Upper lobe of right lung (tissue), 1 donor: ENCODE measurements around the gene DNAJC6. TPM values are rescaled to one million over a fixed set of nuclear protein-coding genes. Genes with fewer than 3 reads are reported as not detected.

Source experiments
- ATAC-seq: fragments of 200-7000 bp; cut with Tn5 transposase; one replicate; pipeline ENCODE4 v1.9.1; 2020; ENCODE audit warnings: mild to moderate bottlenecking, moderate library complexity
- DNase-seq: peaks from one replicate; pipeline ENCODE4 v3.0.0-alpha.2; 2020
- H3K27ac ChIP-seq: fragments of 200-600 bp; one replicate; pipeline ENCODE4 v1.8.0; 2022
- H3K27me3 ChIP-seq: fragments of 200-600 bp; one replicate; pipeline ENCODE4 v1.8.0; 2022; ENCODE audit warnings: mild to moderate bottlenecking
- H3K36me3 ChIP-seq: fragments of 200-600 bp; one replicate; pipeline ENCODE4 v1.8.0; 2022
- H3K4me1 ChIP-seq: fragments of 200-600 bp; one replicate; pipeline ENCODE4 v1.8.0; 2022
- H3K4me3 ChIP-seq: fragments of 200-600 bp; one replicate; pipeline ENCODE4 v1.8.0; 2022; ENCODE audit warnings: mild to moderate bottlenecking
- H3K9me3 ChIP-seq: fragments of 200-600 bp; one replicate; pipeline ENCODE4 v1.8.0; 2022
- intact Hi-C: fragments of 100-400 bp; cut with DNase I; formaldehyde crosslinking; loops from one replicate; pipeline ENCODE4 v1.11.0; 2022
- total RNA-seq: library from RNA; stranded (reverse); fragmentation: NEBNext Ultra II Directional; extraction: Animal tissue kit (Norgen Biotek cat#: 25700); gene quantifications from one replicate; pipeline ENCODE4 v1.2.1, GENCODE V29; 2021
- TF ChIP-seq, protein P1 (sequence below): fragments of 200-600 bp; IDR thresholded peaks from one replicate; pipeline ENCODE4 v1.8.0; 2022; ENCODE audit warnings: antibody characterized with exemption
- donor health status: DM: no; HTN: yes; CAD: no; lungs with severe emphysema.

The DNAJC6 gene
- total RNA-seq, 1 donor from 2014 or later = 6.6 TPM

DNA sequence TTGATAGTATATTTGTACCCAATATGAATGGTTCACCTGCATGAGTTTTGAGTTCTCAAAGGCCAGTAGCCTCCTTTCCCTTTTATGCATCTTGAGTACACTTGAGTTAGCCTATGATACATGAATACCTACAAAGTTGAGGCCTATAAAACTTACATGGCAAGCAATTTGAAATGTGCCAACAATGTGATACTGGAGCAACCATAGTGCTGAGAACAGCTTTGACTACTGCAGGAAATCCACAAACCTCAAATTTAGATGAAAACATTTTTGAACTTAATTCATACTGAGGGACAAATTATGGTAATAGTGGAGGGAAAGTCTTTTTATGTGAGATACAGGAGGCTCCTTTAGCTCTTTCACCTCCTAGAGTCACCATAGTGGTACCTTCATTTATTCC lies 148.5 kb downstream of the DNAJC6 start:
- ATAC-seq (no peak), DNase-seq (no peak)
- no peak overlapping the region for H3K4me3 ChIP-seq
- H3K4me1 ChIP-seq = no peaks in the 10 kb centered on the region
- no peaks in the 10 kb centered on the region for H3K36me3 ChIP-seq
- H3K27me3 ChIP-seq = no peaks in the 10 kb centered on the region
- intact Hi-C loops = no loop called here
- H3K27ac ChIP-seq = no peak overlapping the region
- TF ChIP-seq, protein P1, sequence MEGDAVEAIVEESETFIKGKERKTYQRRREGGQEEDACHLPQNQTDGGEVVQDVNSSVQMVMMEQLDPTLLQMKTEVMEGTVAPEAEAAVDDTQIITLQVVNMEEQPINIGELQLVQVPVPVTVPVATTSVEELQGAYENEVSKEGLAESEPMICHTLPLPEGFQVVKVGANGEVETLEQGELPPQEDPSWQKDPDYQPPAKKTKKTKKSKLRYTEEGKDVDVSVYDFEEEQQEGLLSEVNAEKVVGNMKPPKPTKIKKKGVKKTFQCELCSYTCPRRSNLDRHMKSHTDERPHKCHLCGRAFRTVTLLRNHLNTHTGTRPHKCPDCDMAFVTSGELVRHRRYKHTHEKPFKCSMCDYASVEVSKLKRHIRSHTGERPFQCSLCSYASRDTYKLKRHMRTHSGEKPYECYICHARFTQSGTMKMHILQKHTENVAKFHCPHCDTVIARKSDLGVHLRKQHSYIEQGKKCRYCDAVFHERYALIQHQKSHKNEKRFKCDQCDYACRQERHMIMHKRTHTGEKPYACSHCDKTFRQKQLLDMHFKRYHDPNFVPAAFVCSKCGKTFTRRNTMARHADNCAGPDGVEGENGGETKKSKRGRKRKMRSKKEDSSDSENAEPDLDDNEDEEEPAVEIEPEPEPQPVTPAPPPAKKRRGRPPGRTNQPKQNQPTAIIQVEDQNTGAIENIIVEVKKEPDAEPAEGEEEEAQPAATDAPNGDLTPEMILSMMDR = no peak
- H3K9me3 ChIP-seq = no peaks in the 10 kb centered on the region

DNA sequence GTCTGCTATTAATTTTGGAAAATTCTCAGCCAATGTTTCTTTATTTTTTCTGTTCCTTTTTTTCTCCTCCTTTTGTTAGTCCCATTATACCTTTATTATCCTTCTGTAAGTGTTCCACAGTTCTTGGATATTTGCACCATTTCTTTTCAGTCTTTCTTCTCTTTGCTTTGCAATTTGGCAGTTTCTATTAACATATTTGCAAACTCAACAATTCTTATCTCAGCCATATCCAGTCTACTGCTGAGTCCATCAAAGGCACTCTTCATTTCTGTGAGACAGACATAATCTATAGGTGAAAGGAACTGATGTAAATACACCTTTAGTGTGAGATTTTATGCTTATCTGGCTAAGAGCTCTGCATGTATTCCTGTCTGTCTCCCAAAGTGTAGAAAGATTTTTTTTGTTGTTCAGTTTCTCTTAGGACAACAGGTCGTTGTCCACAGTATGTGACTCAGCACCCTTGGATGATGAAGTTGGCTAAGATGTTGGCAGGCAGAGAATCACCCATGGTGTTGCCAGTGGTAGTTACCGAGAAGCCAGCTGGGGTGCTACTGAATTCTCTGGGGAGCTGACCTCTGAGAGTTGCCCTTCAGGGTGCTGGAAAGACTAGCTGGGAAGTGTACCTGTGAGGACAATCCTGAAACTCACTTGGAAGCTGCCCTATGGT lies 149.5 kb downstream of the DNAJC6 start:
- H3K27me3 ChIP-seq = no peaks in the 10 kb centered on the region
- intact Hi-C loops = no loop called here
- no peaks in the 10 kb centered on the region for H3K36me3 ChIP-seq
- no peak overlapping the region for H3K4me3 ChIP-seq
- TF ChIP-seq, protein P1 = no peak
- DNase-seq (no peak), ATAC-seq (no peak)
- no peaks in the 10 kb centered on the region for H3K9me3 ChIP-seq
- H3K27ac ChIP-seq = no peak overlapping the region
- H3K4me1 ChIP-seq = no peaks in the 10 kb centered on the region

- DNase-seq (no peak), ATAC-seq (peak; percentile 65)
- no peaks in the 10 kb centered on the region for H3K27me3 ChIP-seq
Measured at GRCh38 chr1:65459397-65459768, 150.0 kb downstream of the DNAJC6 start.

More at GRCh38 chr1:65459397-65459768, 150.0 kb downstream of the DNAJC6 start:
- H3K4me1 ChIP-seq = no peaks in the 10 kb centered on the region
- no peak overlapping the region for H3K4me3 ChIP-seq
- TF ChIP-seq, protein P1 = peak; percentile 48
- H3K9me3 ChIP-seq = no peaks in the 10 kb centered on the region
- no peaks in the 10 kb centered on the region for H3K36me3 ChIP-seq
- intact Hi-C loops = no loop called here
- H3K27ac ChIP-seq = no peak overlapping the region

Other genes starting within 250 kb of the DNAJC6 start
- 4.6 TPM for gene AK4, start 161.3 kb upstream of the DNAJC6 start, total RNA-seq
- 38.0 TPM for gene LEPR, start 111.1 kb downstream of the DNAJC6 start, total RNA-seq
- 107 TPM for gene LEPROT, start 111.1 kb downstream of the DNAJC6 start, total RNA-seq